Activated CD8-positive, alpha-beta T cell treated with anti-CD3 and anti-CD28 coated beads, Interleukin-2, amount 10 ng/mL, durations not matched to agents 7 days and 5 days (primary cell): ENCODE data around the gene BAAT. TPM values are rescaled to one million over a fixed set of nuclear protein-coding genes. Genes with fewer than 3 reads are reported as not detected.

Experiments
- ATAC-seq: fragments of 150-1000 bp; cut with Tn5 transposase; one replicate; pipeline ENCODE4 v1.10.0; 2021; ENCODE audit warnings: moderate library complexity
- CTCF ChIA-PET: fragments of 350-600 bp; sonication (Branson Sonifier 250); formaldehyde crosslinking; loops from one replicate; lab custom pipeline; 2021; ENCODE audit warnings: antibody characterized with exemption; lab: Charles Lee
- POLR2A ChIA-PET: fragments of 350-600 bp; sonication (Branson Sonifier 250); formaldehyde crosslinking; loops from one replicate; lab custom pipeline; 2021; ENCODE audit warnings: antibody characterized with exemption; lab: Charles Lee
- DNase-seq: peaks from one replicate; pipeline ENCODE4 v3.0.0-alpha.2; 2020
- H3K27ac Mint-ChIP-seq: one replicate; pipeline ENCODE4 v1.8.0; 2021; ENCODE audit warnings: mild to moderate bottlenecking, mixed read lengths
- H3K27me3 Mint-ChIP-seq: one replicate; pipeline ENCODE4 v1.8.0; 2021; ENCODE audit warnings: low read depth, mixed read lengths
- H3K36me3 Mint-ChIP-seq: one replicate; pipeline ENCODE4 v1.8.0; 2021; ENCODE audit warnings: low read depth, mixed read lengths
- H3K4me1 Mint-ChIP-seq: one replicate; pipeline ENCODE4 v1.8.0; 2021; ENCODE audit warnings: low read depth, mixed read lengths
- H3K4me3 Mint-ChIP-seq: one replicate; pipeline ENCODE4 v1.8.0; 2021; ENCODE audit warnings: mild to moderate bottlenecking, mixed read lengths
- H3K9me3 Mint-ChIP-seq: one replicate; pipeline ENCODE4 v1.8.0; 2022; ENCODE audit warnings: mixed read lengths; ENCODE audit not compliant: insufficient read depth
- total RNA-seq, 2 experiments: library from RNA; stranded (reverse); gene quantifications; one replicate each; pipeline ENCODE4 v1.2.3, GENCODE V29; 2021

The BAAT gene
- total RNA-seq, 2 experiments from 2014 or later, result not detected

DNA sequence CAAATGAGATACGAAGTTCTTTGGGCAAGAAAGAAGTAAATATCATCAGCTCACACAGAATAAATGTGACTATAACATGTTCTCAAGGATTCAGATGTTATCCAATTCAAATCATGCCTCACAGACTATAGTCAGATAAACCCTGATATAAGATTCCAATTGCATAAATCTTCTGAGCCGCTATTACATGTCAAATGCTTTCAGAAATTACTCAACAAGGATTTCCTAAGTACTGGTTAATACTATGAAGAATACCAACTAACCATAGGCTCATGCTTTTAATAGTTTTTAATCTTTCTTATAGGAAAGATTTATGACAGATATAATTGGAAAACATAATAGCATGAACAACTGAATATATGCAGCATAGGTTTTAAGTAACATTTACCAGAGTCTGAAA is 73.6 kb downstream of the BAAT start:
- Mint-ChIP-seq H3K27me3 (peaks cover 2% of the 10 kb centered on the region), H3K4me3 (no peak overlapping the region), H3K36me3 (no peaks in the 10 kb centered on the region), H3K4me1 (no peaks in the 10 kb centered on the region), H3K9me3 (no peaks in the 10 kb centered on the region), H3K27ac (no peak overlapping the region)
- no peak for DNase-seq
- ATAC-seq, result no peak
- CTCF ChIA-PET, result interaction anchor here (0.6 to 3.2 kb wide), 15 partner anchors 9 to 797 kb away, joined by 3 to 56 read pairs (median 5); no protein-coding TSS in a partner anchor
- POLR2A ChIA-PET, result no interaction called here

Other genes with a start within 250 kb of the BAAT start
- gene MRPL50, start 13.6 kb upstream of the BAAT start, total RNA-seq, result 10 to 100 TPM in 1 of 2 experiments, 1 to 10 TPM in 1; 9.4 to 10.2 TPM
- gene ZNF189, start 13.8 kb upstream of the BAAT start, total RNA-seq, result 10 to 100 TPM in 1 of 2 experiments, 1 to 10 TPM in 1; 9.7 to 10.4 TPM
- gene ALDOB, start 50.8 kb upstream of the BAAT start, total RNA-seq, result not detected
- gene RNF20, start 148.8 kb upstream of the BAAT start, total RNA-seq, result 10 to 100 TPM; 39.9 to 41.3 TPM
- not detected for gene PPP3R2, start 210.0 kb upstream of the BAAT start, total RNA-seq